ENCODE results near the gene MRFAP1L1. TPM values are rescaled to one million over a fixed set of nuclear protein-coding genes. Genes with fewer than 3 reads are reported as not detected.

Gene MRFAP1L1
- total and polyA plus RNA-seq, 2 experiments from 2014 or later = 61.6 to 73.8 TPM

DNA sequence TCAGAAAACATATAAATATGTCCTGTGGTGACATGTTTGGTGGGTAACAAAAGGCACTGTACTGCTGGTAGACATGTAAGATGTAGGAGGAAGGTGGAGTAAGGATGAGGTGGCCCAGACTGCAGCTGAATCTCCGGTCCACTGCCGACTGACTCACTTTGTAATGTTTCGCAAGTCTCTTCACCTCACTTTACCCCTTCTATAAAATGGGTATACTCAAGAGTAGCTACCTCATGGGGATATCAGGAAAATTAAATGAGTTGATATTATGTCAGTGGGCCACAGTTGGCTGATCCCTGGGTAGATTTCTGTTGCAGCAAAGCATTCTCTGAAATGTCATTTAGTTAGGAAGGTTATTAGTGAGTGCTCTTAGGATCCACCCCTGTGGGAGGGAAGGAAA lies 47.1 kb downstream of the MRFAP1L1 start:
- H3K36me3 ChIP-seq (ENCODE audit: insufficient read depth) = no peaks in the 10 kb centered on the region
- peaks cover 62% of the 10 kb centered on the region for H3K27me3 ChIP-seq (ENCODE audit: insufficient read depth)
- no peak overlapping the region for H3K4me3 ChIP-seq
- Mint-ChIP-seq H3K9me3 (no peaks in the 10 kb centered on the region; the same call in 2 of the 3 replicates), H3K27ac (no peak overlapping the region), H3K4me1 (peaks cover 4% of the 10 kb centered on the region; the same call in 2 of the 3 replicates), H3K36me3 (ENCODE audit: low read depth) (no peaks in the 10 kb centered on the region), H3K4me3 (no peak overlapping the region; the same call in 2 of the 3 replicates), H3K27me3 (ENCODE audit: insufficient read depth, low read depth, poor library complexity) (peaks cover 35% of the 10 kb centered on the region)
- no peaks in the 10 kb centered on the region for H3K9me2 ChIP-seq (ENCODE audit: insufficient read depth)
- no peak overlapping the region for H2AFZ ChIP-seq
- H3F3A ChIP-seq (replicated peaks; ENCODE audit: low read depth) = no peaks in the 10 kb centered on the region; the same call in 1 of the 2 replicates
- no peak for ATAC-seq
- H3K27ac ChIP-seq (ENCODE audit: low read depth) = no peak overlapping the region
- TF ChIP-seq ZNF114 (CRISPR knock-in tag; IDR thresholded peaks at IDR 0.05) = no peak
- no peak for TF ChIP-seq EZH2phosphoT487 (IDR thresholded peaks at IDR 0.05; ENCODE audit: unreplicated experiment)
- H4K20me1 ChIP-seq (replicated peaks; ENCODE audit: insufficient read depth) = no peaks in the 10 kb centered on the region
- no peak overlapping the region for H3K4me2 ChIP-seq
- no peaks in the 10 kb centered on the region for H3K79me2 ChIP-seq (replicated peaks; ENCODE audit: insufficient read depth)
- DNase-seq (ENCODE audit: low spot score) = no peak
- H3K4me1 ChIP-seq (ENCODE audit: insufficient read depth) = peaks cover 13% of the 10 kb centered on the region

- Histone ChIP-seq H4K20me1 (replicated peaks; ENCODE audit: insufficient read depth) (no peaks in the 10 kb centered on the region), H2AFZ (no peak overlapping the region), H3K36me3 (ENCODE audit: insufficient read depth) (no peaks in the 10 kb centered on the region), H3F3A (replicated peaks; ENCODE audit: low read depth) (no peaks in the 10 kb centered on the region; the same call in 1 of the 2 replicates), H3K27ac (ENCODE audit: low read depth) (no peak overlapping the region), H3K4me1 (ENCODE audit: insufficient read depth) (peaks cover 13% of the 10 kb centered on the region), H3K27me3 (ENCODE audit: insufficient read depth) (peaks cover 62% of the 10 kb centered on the region), H3K79me2 (replicated peaks; ENCODE audit: insufficient read depth) (no peaks in the 10 kb centered on the region), H3K4me3 (no peak overlapping the region), H3K9me2 (ENCODE audit: insufficient read depth) (no peaks in the 10 kb centered on the region), H3K4me2 (no peak overlapping the region)
- Mint-ChIP-seq H3K27me3 (ENCODE audit: insufficient read depth, low read depth, poor library complexity) (peaks cover 39% of the 10 kb centered on the region), H3K4me1 (peaks cover 4% of the 10 kb centered on the region; the same call in 2 of the 3 replicates), H3K9me3 (no peaks in the 10 kb centered on the region), H3K27ac (no peak overlapping the region), H3K36me3 (ENCODE audit: low read depth) (no peaks in the 10 kb centered on the region), H3K4me3 (no peak overlapping the region)
- DNase-seq (ENCODE audit: low spot score) = no peak
- no peak for ATAC-seq
- TF ChIP-seq NANOG (IDR thresholded peaks at IDR 0.05; ENCODE audit: borderline replicate concordance) (no peak), EZH2 (IDR thresholded peaks at IDR 0.05; ENCODE audit: low read depth, unreplicated experiment) (no peak), ZNF331 (CRISPR knock-in tag; IDR thresholded peaks at IDR 0.05; ENCODE audit: low read depth) (no peak), CREB1 (CRISPR knock-in tag; IDR thresholded peaks at IDR 0.05; ENCODE audit: low read depth) (no peak), ZNF462 (CRISPR knock-in tag; IDR thresholded peaks at IDR 0.05) (no peak), POLR2AphosphoS5 (IDR thresholded peaks at IDR 0.05; ENCODE audit: low read depth) (no peak), EZH2phosphoT487 (IDR thresholded peaks at IDR 0.05; ENCODE audit: unreplicated experiment) (no peak), ZNF114 (CRISPR knock-in tag; IDR thresholded peaks at IDR 0.05) (no peak), STAT1 (IDR thresholded peaks at IDR 0.05; ENCODE audit: unreplicated experiment) (no peak)
- TF ChIP-seq, protein P1, sequence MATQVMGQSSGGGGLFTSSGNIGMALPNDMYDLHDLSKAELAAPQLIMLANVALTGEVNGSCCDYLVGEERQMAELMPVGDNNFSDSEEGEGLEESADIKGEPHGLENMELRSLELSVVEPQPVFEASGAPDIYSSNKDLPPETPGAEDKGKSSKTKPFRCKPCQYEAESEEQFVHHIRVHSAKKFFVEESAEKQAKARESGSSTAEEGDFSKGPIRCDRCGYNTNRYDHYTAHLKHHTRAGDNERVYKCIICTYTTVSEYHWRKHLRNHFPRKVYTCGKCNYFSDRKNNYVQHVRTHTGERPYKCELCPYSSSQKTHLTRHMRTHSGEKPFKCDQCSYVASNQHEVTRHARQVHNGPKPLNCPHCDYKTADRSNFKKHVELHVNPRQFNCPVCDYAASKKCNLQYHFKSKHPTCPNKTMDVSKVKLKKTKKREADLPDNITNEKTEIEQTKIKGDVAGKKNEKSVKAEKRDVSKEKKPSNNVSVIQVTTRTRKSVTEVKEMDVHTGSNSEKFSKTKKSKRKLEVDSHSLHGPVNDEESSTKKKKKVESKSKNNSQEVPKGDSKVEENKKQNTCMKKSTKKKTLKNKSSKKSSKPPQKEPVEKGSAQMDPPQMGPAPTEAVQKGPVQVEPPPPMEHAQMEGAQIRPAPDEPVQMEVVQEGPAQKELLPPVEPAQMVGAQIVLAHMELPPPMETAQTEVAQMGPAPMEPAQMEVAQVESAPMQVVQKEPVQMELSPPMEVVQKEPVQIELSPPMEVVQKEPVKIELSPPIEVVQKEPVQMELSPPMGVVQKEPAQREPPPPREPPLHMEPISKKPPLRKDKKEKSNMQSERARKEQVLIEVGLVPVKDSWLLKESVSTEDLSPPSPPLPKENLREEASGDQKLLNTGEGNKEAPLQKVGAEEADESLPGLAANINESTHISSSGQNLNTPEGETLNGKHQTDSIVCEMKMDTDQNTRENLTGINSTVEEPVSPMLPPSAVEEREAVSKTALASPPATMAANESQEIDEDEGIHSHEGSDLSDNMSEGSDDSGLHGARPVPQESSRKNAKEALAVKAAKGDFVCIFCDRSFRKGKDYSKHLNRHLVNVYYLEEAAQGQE (IDR thresholded peaks at IDR 0.05; ENCODE audit: unreplicated experiment) = no peak
- TF ChIP-seq, protein P2, sequence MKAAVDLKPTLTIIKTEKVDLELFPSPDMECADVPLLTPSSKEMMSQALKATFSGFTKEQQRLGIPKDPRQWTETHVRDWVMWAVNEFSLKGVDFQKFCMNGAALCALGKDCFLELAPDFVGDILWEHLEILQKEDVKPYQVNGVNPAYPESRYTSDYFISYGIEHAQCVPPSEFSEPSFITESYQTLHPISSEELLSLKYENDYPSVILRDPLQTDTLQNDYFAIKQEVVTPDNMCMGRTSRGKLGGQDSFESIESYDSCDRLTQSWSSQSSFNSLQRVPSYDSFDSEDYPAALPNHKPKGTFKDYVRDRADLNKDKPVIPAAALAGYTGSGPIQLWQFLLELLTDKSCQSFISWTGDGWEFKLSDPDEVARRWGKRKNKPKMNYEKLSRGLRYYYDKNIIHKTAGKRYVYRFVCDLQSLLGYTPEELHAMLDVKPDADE (IDR thresholded peaks at IDR 0.05) = no peak
Measured at GRCh38 chr4:6660430-6660829, 49.2 kb downstream of the MRFAP1L1 start.
